Measurements from ENCODE around the gene GPR157. TPM values are rescaled to one million over a fixed set of nuclear protein-coding genes. Genes with fewer than 3 reads are reported as not detected.
"Not testable (repeated sequence)": the region's sequence is repeated elsewhere in the genome, so short reads cannot be mapped to it uniquely, and the experiment has no call there.

Gene GPR157
- total RNA-seq, 2 experiments from 2014 or later = 2.7 to 3.6 TPM

- H3K27me3 Mint-ChIP-seq = no peaks in the 10 kb centered on the region
- POLR2A ChIA-PET = interaction anchor here (0.6 kb wide), 1 partner anchor 21 kb away, joined by 3 read pairs; no protein-coding TSS in a partner anchor
- intact Hi-C loops (cut with DNase I, micrococcal nuclease) = loop anchor here in 1 of 2 experiments (2.0 to 10.0 kb wide), 2 partner anchors 311 to 583 kb away; partner anchors contain the start of gene RERE
- no peaks in the 10 kb centered on the region for H3K9me3 Mint-ChIP-seq (ENCODE audit: low read depth)
- DNase-seq (no peak), ATAC-seq (no peak)
- H3K27ac Mint-ChIP-seq = peak overlapping the region; percentile 67
- no peaks in the 10 kb centered on the region for H3K36me3 Mint-ChIP-seq (ENCODE audit: low read depth)
- CTCF ChIA-PET = interaction anchor here (1.0 to 2.3 kb wide), 2 partner anchors 16 to 17 kb away, joined by 3 to 10 read pairs; no protein-coding TSS in a partner anchor
- H3K4me1 Mint-ChIP-seq = peaks cover 40% of the 10 kb centered on the region
- H3K4me3 Mint-ChIP-seq = peak overlapping the region; percentile 83
Observed at GRCh38 chr1:9127395-9128165, 1.3 kb downstream of the GPR157 start.

- no peak overlapping the region for H3K27ac Mint-ChIP-seq
- DNase-seq (no peak), ATAC-seq (no peak)
- peaks cover 42% of the 10 kb centered on the region for H3K4me1 Mint-ChIP-seq
- ChIA-PET POLR2A (interaction anchor here (0.7 kb wide), 1 partner anchor 409 kb away, joined by 7 read pairs; no protein-coding TSS in a partner anchor), CTCF (interaction anchor here (0.6 to 2.3 kb wide), 3 partner anchors 15 to 368 kb away, joined by 3 to 10 read pairs (median 5); no protein-coding TSS in a partner anchor)
- intact Hi-C loops (cut with DNase I, micrococcal nuclease) = loop anchor here in 1 of 2 experiments (10.0 kb wide), 1 partner anchor 582 kb away; no protein-coding TSS in a partner anchor
- no peaks in the 10 kb centered on the region for H3K27me3 Mint-ChIP-seq
- H3K9me3 Mint-ChIP-seq (ENCODE audit: low read depth) = no peaks in the 10 kb centered on the region
- H3K36me3 Mint-ChIP-seq (ENCODE audit: low read depth) = no peaks in the 10 kb centered on the region
- H3K4me3 Mint-ChIP-seq = no peak overlapping the region
Observed at GRCh38 chr1:9126511-9126910, 2.4 kb downstream of the GPR157 start.

GRCh38 chr1:9125847-9126246 is 3.1 kb downstream of the GPR157 start:
- H3K36me3 Mint-ChIP-seq (ENCODE audit: low read depth); POLR2A ChIA-PET; H3K9me3 Mint-ChIP-seq (ENCODE audit: low read depth); ATAC-seq; H3K27ac Mint-ChIP-seq; DNase-seq; H3K4me3 Mint-ChIP-seq; H3K27me3 Mint-ChIP-seq: not testable (repeated sequence)
- intact Hi-C loops (cut with DNase I, micrococcal nuclease) = loop anchor here in 1 of 2 experiments (10.0 kb wide), 1 partner anchor 581 kb away; no protein-coding TSS in a partner anchor
- CTCF ChIA-PET = interaction anchor here (0.6 to 2.3 kb wide), 6 partner anchors 9 to 369 kb away, joined by 3 to 10 read pairs (median 4); no protein-coding TSS in a partner anchor
- peaks cover 39% of the 10 kb centered on the region for H3K4me1 Mint-ChIP-seq

GRCh38 chr1:9125325-9125724 is 3.6 kb downstream of the GPR157 start:
- no peaks in the 10 kb centered on the region for H3K27me3 Mint-ChIP-seq
- H3K4me3 Mint-ChIP-seq = no peak overlapping the region
- intact Hi-C loops (cut with DNase I, micrococcal nuclease) = loop anchor here in 1 of 2 experiments (10.0 kb wide), 1 partner anchor 581 kb away; no protein-coding TSS in a partner anchor
- H3K36me3 Mint-ChIP-seq (ENCODE audit: low read depth) = no peaks in the 10 kb centered on the region
- H3K4me1 Mint-ChIP-seq = peaks cover 37% of the 10 kb centered on the region
- H3K9me3 Mint-ChIP-seq (ENCODE audit: low read depth) = no peaks in the 10 kb centered on the region
- no peak for ATAC-seq
- POLR2A ChIA-PET = no interaction called here
- CTCF ChIA-PET = interaction anchor here (0.6 to 2.3 kb wide), 5 partner anchors 9 to 120 kb away, joined by 3 to 10 read pairs (median 5); no protein-coding TSS in a partner anchor
- no peak for DNase-seq
- H3K27ac Mint-ChIP-seq = no peak overlapping the region

GRCh38 chr1:9124389-9124788 is 4.5 kb downstream of the GPR157 start:
- POLR2A ChIA-PET, DNase-seq, CTCF ChIA-PET: not testable (repeated sequence)

GRCh38 chr1:9123665-9124064 is 5.2 kb downstream of the GPR157 start:
- H3K36me3 Mint-ChIP-seq (ENCODE audit: low read depth); DNase-seq; CTCF ChIA-PET; POLR2A ChIA-PET; H3K4me3 Mint-ChIP-seq; H3K27me3 Mint-ChIP-seq; H3K9me3 Mint-ChIP-seq (ENCODE audit: low read depth); H3K27ac Mint-ChIP-seq; ATAC-seq: not testable (repeated sequence)
- H3K4me1 Mint-ChIP-seq = peaks cover 35% of the 10 kb centered on the region
- intact Hi-C loops (cut with DNase I, micrococcal nuclease) = loop anchor here in 1 of 2 experiments (10.0 kb wide), 1 partner anchor 579 kb away; no protein-coding TSS in a partner anchor

More at GRCh38 chr1:9124389-9124788, 4.5 kb downstream of the GPR157 start:
- H3K27ac Mint-ChIP-seq; H3K4me3 Mint-ChIP-seq; ATAC-seq; H3K36me3 Mint-ChIP-seq (ENCODE audit: low read depth); H3K27me3 Mint-ChIP-seq; H3K9me3 Mint-ChIP-seq (ENCODE audit: low read depth): not testable (repeated sequence)
- H3K4me1 Mint-ChIP-seq = peaks cover 35% of the 10 kb centered on the region
- intact Hi-C loops (cut with DNase I, micrococcal nuclease) = loop anchor here in 1 of 2 experiments (10.0 kb wide), 1 partner anchor 580 kb away; no protein-coding TSS in a partner anchor

GRCh38 chr1:9121496-9122409 is 7.1 kb downstream of the GPR157 start:
- Mint-ChIP-seq H3K36me3 (ENCODE audit: low read depth) (no peaks in the 10 kb centered on the region), H3K27me3 (no peaks in the 10 kb centered on the region), H3K4me1 (peaks cover 25% of the 10 kb centered on the region), H3K9me3 (ENCODE audit: low read depth) (no peaks in the 10 kb centered on the region), H3K4me3 (peak overlapping the region; percentile 25), H3K27ac (peak overlapping the region; percentile 15)
- peak; percentile 67 for DNase-seq
- ChIA-PET POLR2A (no interaction called here), CTCF (interaction anchor here (0.6 to 2.4 kb wide), 5 partner anchors 11 to 167 kb away, joined by 3 to 11 read pairs (median 3); no protein-coding TSS in a partner anchor)
- intact Hi-C loops (cut with DNase I, micrococcal nuclease) = loop anchor here in 1 of 2 experiments (10.0 kb wide), 1 partner anchor 577 kb away; no protein-coding TSS in a partner anchor
- ATAC-seq = peak; percentile 96

GRCh38 chr1:9120312-9120958 is 8.5 kb downstream of the GPR157 start:
- DNase-seq (no peak), ATAC-seq (no peak)
- Mint-ChIP-seq H3K4me1 (peaks cover 16% of the 10 kb centered on the region), H3K27me3 (no peaks in the 10 kb centered on the region), H3K36me3 (ENCODE audit: low read depth) (no peaks in the 10 kb centered on the region), H3K4me3 (no peak overlapping the region), H3K27ac (no peak overlapping the region), H3K9me3 (ENCODE audit: low read depth) (no peaks in the 10 kb centered on the region)
- ChIA-PET POLR2A (no interaction called here), CTCF (interaction anchor here (1.5 to 2.4 kb wide), 2 partner anchors 10 to 81 kb away, joined by 3 to 11 read pairs; no protein-coding TSS in a partner anchor)
- intact Hi-C loops (cut with DNase I, micrococcal nuclease) = loop anchor here in 1 of 2 experiments (10.0 kb wide), 1 partner anchor 576 kb away; no protein-coding TSS in a partner anchor

- Mint-ChIP-seq H3K36me3 (ENCODE audit: low read depth) (no peaks in the 10 kb centered on the region), H3K4me1 (peaks cover 12% of the 10 kb centered on the region), H3K9me3 (ENCODE audit: low read depth) (no peaks in the 10 kb centered on the region), H3K27me3 (no peaks in the 10 kb centered on the region), H3K4me3 (no peak overlapping the region), H3K27ac (no peak overlapping the region)
- CTCF ChIA-PET = interaction anchor here (2.4 kb wide), 1 partner anchor 9 kb away, joined by 11 read pairs; no protein-coding TSS in a partner anchor
- POLR2A ChIA-PET = no interaction called here
- DNase-seq (no peak), ATAC-seq (no peak)
- intact Hi-C loops (cut with DNase I, micrococcal nuclease) = loop anchor here in 1 of 2 experiments (10.0 kb wide), 1 partner anchor 575 kb away; no protein-coding TSS in a partner anchor
Observed at GRCh38 chr1:9119745-9120144, 9.2 kb downstream of the GPR157 start.

GRCh38 chr1:9118186-9118585 is 10.7 kb downstream of the GPR157 start:
- Mint-ChIP-seq H3K27me3 (no peaks in the 10 kb centered on the region), H3K4me1 (peaks cover 12% of the 10 kb centered on the region), H3K4me3 (no peak overlapping the region), H3K36me3 (ENCODE audit: low read depth) (no peaks in the 10 kb centered on the region), H3K27ac (no peak overlapping the region), H3K9me3 (ENCODE audit: low read depth) (no peaks in the 10 kb centered on the region)
- no peak for ATAC-seq
- ChIA-PET POLR2A (no interaction called here), CTCF (interaction anchor here (1.0 kb wide), 1 partner anchor 113 kb away, joined by 6 read pairs; no protein-coding TSS in a partner anchor)
- no peak for DNase-seq
- intact Hi-C loops (cut with DNase I, micrococcal nuclease) = no loop called here
